ENCODE results near the gene TMEM163.

Gene TMEM163

DNA sequence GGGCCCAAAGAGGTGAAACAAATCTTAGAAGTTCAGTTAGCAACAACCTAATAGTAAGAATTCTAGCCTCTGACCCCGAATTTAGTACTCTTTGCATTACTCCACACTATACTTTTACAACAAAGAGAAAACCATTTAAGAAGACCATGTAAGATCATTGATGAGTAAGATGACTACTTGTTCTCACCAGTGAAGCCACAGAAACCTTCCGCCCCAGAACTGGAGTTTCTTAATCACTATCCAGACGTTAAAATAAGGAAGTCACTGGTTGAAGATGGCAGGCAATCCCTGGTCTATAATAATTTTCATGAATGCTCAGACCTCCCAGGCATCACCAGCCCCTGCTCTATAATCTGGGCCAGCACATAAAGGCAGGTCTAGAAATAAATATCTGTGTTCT, 95.0 kb downstream of the TMEM163 start:
- Histone ChIP-seq H4K8ac (ENCODE audit: low read length) (no peak overlapping the region), H2BK5ac (ENCODE audit: low read depth, low read length, poor library complexity, severe bottlenecking) (no peak overlapping the region), H2BK15ac (ENCODE audit: low read depth, poor library complexity, severe bottlenecking) (no peak overlapping the region), H3K9me3 (ENCODE audit: control insufficient read depth, low read length) (peaks cover 9% of the 10 kb centered on the region), H2BK120ac (ENCODE audit: low read depth, low read length) (no peak overlapping the region), H2AK5ac (ENCODE audit: low read length, severe bottlenecking) (no peak overlapping the region), H3K4me2 (ENCODE audit: low read length, poor library complexity, severe bottlenecking) (no peak overlapping the region), H3K36me3 (ENCODE audit: control insufficient read depth in 1 of 2, insufficient read depth in 2 of 2, low read depth in 1 of 2, low read length in 2 of 2) (no peaks in the 10 kb centered on the region), H3K27ac (ENCODE audit: low read length, poor library complexity, severe bottlenecking) (no peak overlapping the region), H3K23ac (ENCODE audit: low read length in 2 of 2) (no peak overlapping the region), H3K9ac (ENCODE audit: low read length) (no peak overlapping the region), H4K91ac (ENCODE audit: low read length) (no peak overlapping the region), H3K4ac (ENCODE audit: low read depth in 1 of 2, low read length in 2 of 2) (no peak overlapping the region), H2AFZ (ENCODE audit: low read depth, low read length) (no peak overlapping the region), H3K18ac (ENCODE audit: low read depth in 1 of 2, low read length in 2 of 2) (no peak overlapping the region), H3K27me3 (ENCODE audit: control insufficient read depth in 1 of 2, insufficient read depth in 1 of 2, low read length in 2 of 2) (no peaks in the 10 kb centered on the region), H3K4me1 (ENCODE audit: control insufficient read depth, insufficient read depth, low read depth, low read length) (peaks cover 2% of the 10 kb centered on the region), H2BK12ac (ENCODE audit: low read length in 2 of 2) (no peak overlapping the region), H3K14ac (ENCODE audit: low read length in 2 of 2) (no peak overlapping the region), H3K79me1 (replicated peaks; ENCODE audit: low read length, poor library complexity, severe bottlenecking) (peaks cover 23% of the 10 kb centered on the region), H3K4me3 (ENCODE audit: insufficient read depth in 1 of 2, low read depth in 1 of 2, low read length in 2 of 2) (no peak overlapping the region)
- no peak for DNase-seq
- 79% methylated on average over 3 of the region's 3 CpGs for WGBS

DNA sequence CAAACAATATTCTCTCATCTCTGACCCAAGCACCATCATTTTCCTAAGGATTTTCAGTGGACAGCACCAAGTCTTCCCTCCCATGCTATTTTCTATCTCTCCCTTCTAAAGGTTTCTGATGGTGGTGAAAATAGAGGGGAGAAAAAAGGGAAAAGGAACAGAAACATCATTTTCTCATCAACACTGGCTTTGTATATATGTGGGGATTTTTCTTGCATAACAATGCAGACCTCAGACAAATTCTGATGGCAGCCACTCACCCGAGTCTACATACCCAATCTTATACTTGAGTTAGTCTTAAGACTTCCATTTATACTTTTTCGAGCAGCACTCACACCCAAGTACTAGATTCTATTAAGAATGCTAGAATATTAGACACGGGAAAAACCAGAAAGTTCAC, 95.8 kb downstream of the TMEM163 start:
- no peak overlapping the region for H2BK12ac ChIP-seq (ENCODE audit: low read length in 2 of 2)
- no peak overlapping the region for H3K14ac ChIP-seq (ENCODE audit: low read length in 2 of 2)
- H3K4ac ChIP-seq (ENCODE audit: low read depth in 1 of 2, low read length in 2 of 2) = no peak overlapping the region
- no peak overlapping the region for H2BK15ac ChIP-seq (ENCODE audit: low read depth, poor library complexity, severe bottlenecking)
- no peak overlapping the region for H2AK5ac ChIP-seq (ENCODE audit: low read length, severe bottlenecking)
- no peak overlapping the region for H4K8ac ChIP-seq (ENCODE audit: low read length)
- H3K4me3 ChIP-seq (ENCODE audit: insufficient read depth in 1 of 2, low read depth in 1 of 2, low read length in 2 of 2) = no peak overlapping the region
- H3K18ac ChIP-seq (ENCODE audit: low read depth in 1 of 2, low read length in 2 of 2) = no peak overlapping the region
- WGBS = 92% methylated on average over 3 of the region's 3 CpGs
- peaks cover 18% of the 10 kb centered on the region for H3K79me1 ChIP-seq (replicated peaks; ENCODE audit: low read length, poor library complexity, severe bottlenecking)
- no peak overlapping the region for H3K9ac ChIP-seq (ENCODE audit: low read length)
- DNase-seq = no peak
- H3K36me3 ChIP-seq (ENCODE audit: control insufficient read depth in 1 of 2, insufficient read depth in 2 of 2, low read depth in 1 of 2, low read length in 2 of 2) = no peaks in the 10 kb centered on the region
- no peak overlapping the region for H3K23ac ChIP-seq (ENCODE audit: low read length in 2 of 2)
- peaks cover 9% of the 10 kb centered on the region for H3K9me3 ChIP-seq (ENCODE audit: control insufficient read depth, low read length)
- H3K27ac ChIP-seq (ENCODE audit: low read length, poor library complexity, severe bottlenecking) = no peak overlapping the region
- H3K4me2 ChIP-seq (ENCODE audit: low read length, poor library complexity, severe bottlenecking) = no peak overlapping the region
- H2BK5ac ChIP-seq (ENCODE audit: low read depth, low read length, poor library complexity, severe bottlenecking) = no peak overlapping the region
- no peak overlapping the region for H2BK120ac ChIP-seq (ENCODE audit: low read depth, low read length)
- H4K91ac ChIP-seq (ENCODE audit: low read length) = no peak overlapping the region
- peaks cover 2% of the 10 kb centered on the region for H3K4me1 ChIP-seq (ENCODE audit: control insufficient read depth, insufficient read depth, low read depth, low read length)
- H3K27me3 ChIP-seq (ENCODE audit: control insufficient read depth in 1 of 2, insufficient read depth in 1 of 2, low read length in 2 of 2) = no peaks in the 10 kb centered on the region
- H2AFZ ChIP-seq (ENCODE audit: low read depth, low read length) = no peak overlapping the region

DNA sequence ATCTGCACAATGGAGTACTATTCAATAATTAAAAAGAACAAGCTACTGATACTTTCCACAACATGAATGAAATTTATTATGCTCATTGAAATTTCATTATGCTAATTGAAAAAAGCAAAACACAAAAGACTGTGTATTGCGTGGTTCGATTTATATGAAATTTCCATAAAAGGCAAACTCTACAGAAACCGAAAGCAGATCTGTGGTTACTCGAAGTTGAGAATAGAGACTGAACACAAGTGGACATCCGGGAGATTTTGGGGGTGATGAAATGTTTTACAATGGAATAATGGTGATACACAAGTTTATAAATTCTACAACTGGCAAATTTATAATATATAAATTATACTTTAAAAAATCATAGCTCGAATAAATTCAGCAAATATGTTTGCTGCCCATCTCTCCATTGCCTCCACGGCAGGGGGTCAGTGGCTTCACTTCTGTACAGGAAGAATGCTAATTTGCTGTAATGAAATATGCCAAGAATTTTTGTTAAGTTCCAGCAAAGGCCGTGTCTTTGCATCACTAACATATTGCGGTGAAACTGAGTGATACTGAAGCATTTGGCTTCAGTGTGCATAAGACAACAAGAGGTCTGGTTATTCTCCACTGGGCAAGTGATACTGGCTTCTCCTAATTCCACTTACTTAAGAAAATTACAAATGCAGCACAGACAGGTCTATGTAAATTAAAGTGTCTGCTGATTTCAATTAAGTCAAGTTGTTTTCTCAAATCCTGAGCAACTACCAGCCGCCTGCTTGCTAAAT, 96.7 kb downstream of the TMEM163 start:
- Histone ChIP-seq H4K8ac (ENCODE audit: low read length) (no peak overlapping the region), H3K4me3 (ENCODE audit: insufficient read depth in 1 of 2, low read depth in 1 of 2, low read length in 2 of 2) (no peak overlapping the region), H3K14ac (ENCODE audit: low read length in 2 of 2) (no peak overlapping the region), H3K4ac (ENCODE audit: low read depth in 1 of 2, low read length in 2 of 2) (no peak overlapping the region), H2BK5ac (ENCODE audit: low read depth, low read length, poor library complexity, severe bottlenecking) (no peak overlapping the region), H2BK15ac (ENCODE audit: low read depth, poor library complexity, severe bottlenecking) (no peak overlapping the region), H3K9ac (ENCODE audit: low read length) (no peak overlapping the region), H2BK12ac (ENCODE audit: low read length in 2 of 2) (no peak overlapping the region), H3K23ac (ENCODE audit: low read length in 2 of 2) (no peak overlapping the region), H2AK5ac (ENCODE audit: low read length, severe bottlenecking) (no peak overlapping the region), H3K36me3 (ENCODE audit: control insufficient read depth in 1 of 2, insufficient read depth in 2 of 2, low read depth in 1 of 2, low read length in 2 of 2) (no peaks in the 10 kb centered on the region), H2BK120ac (ENCODE audit: low read depth, low read length) (no peak overlapping the region), H3K27me3 (ENCODE audit: control insufficient read depth in 1 of 2, insufficient read depth in 1 of 2, low read length in 2 of 2) (no peaks in the 10 kb centered on the region), H4K91ac (ENCODE audit: low read length) (no peak overlapping the region), H3K79me1 (replicated peaks; ENCODE audit: low read length, poor library complexity, severe bottlenecking) (peaks cover 19% of the 10 kb centered on the region), H2AFZ (ENCODE audit: low read depth, low read length) (no peak overlapping the region), H3K18ac (ENCODE audit: low read depth in 1 of 2, low read length in 2 of 2) (no peak overlapping the region), H3K27ac (ENCODE audit: low read length, poor library complexity, severe bottlenecking) (peak overlapping the region; percentile 49), H3K4me1 (ENCODE audit: control insufficient read depth, insufficient read depth, low read depth, low read length) (peaks cover 2% of the 10 kb centered on the region), H3K4me2 (ENCODE audit: low read length, poor library complexity, severe bottlenecking) (no peak overlapping the region), H3K9me3 (ENCODE audit: control insufficient read depth, low read length) (peaks cover 9% of the 10 kb centered on the region)
- DNase-seq = peak; percentile 3
- WGBS = 91% methylated on average over 7 of the region's 10 CpGs

DNA sequence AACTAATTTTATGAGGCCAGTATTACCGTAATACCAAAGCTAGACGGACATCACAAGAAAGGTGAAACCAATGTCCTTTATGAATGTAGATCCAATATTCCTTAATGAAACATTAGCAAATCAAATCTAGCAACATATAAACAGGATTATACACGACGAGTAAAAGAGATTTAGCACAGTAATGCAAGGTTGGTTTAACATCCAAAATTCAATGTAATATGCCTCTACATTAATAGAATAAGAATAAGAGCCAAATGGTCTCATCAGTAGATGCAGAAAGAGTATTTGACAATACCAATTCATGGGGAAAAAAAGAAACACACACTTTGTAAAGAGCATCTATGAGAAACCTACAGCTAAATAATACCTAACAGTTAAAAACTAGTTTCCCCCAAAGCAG, 99.5 kb downstream of the TMEM163 start:
- no peak overlapping the region for H2AFZ ChIP-seq (ENCODE audit: low read depth, low read length)
- no peak overlapping the region for H3K4me3 ChIP-seq (ENCODE audit: insufficient read depth in 1 of 2, low read depth in 1 of 2, low read length in 2 of 2)
- H4K8ac ChIP-seq (ENCODE audit: low read length) = no peak overlapping the region
- peaks cover 12% of the 10 kb centered on the region for H3K79me1 ChIP-seq (replicated peaks; ENCODE audit: low read length, poor library complexity, severe bottlenecking)
- H3K4ac ChIP-seq (ENCODE audit: low read depth in 1 of 2, low read length in 2 of 2) = no peak overlapping the region
- no peak overlapping the region for H4K91ac ChIP-seq (ENCODE audit: low read length)
- H3K4me1 ChIP-seq (ENCODE audit: control insufficient read depth, insufficient read depth, low read depth, low read length) = peaks cover 2% of the 10 kb centered on the region
- no peaks in the 10 kb centered on the region for H3K36me3 ChIP-seq (ENCODE audit: control insufficient read depth in 1 of 2, insufficient read depth in 2 of 2, low read depth in 1 of 2, low read length in 2 of 2)
- H2BK15ac ChIP-seq (ENCODE audit: low read depth, poor library complexity, severe bottlenecking) = no peak overlapping the region
- no peak overlapping the region for H3K4me2 ChIP-seq (ENCODE audit: low read length, poor library complexity, severe bottlenecking)
- H2AK5ac ChIP-seq (ENCODE audit: low read length, severe bottlenecking) = no peak overlapping the region
- no peak overlapping the region for H2BK120ac ChIP-seq (ENCODE audit: low read depth, low read length)
- H2BK5ac ChIP-seq (ENCODE audit: low read depth, low read length, poor library complexity, severe bottlenecking) = no peak overlapping the region
- no peak for DNase-seq
- H3K14ac ChIP-seq (ENCODE audit: low read length in 2 of 2) = no peak overlapping the region
- H3K18ac ChIP-seq (ENCODE audit: low read depth in 1 of 2, low read length in 2 of 2) = no peak overlapping the region
- no peak overlapping the region for H2BK12ac ChIP-seq (ENCODE audit: low read length in 2 of 2)
- WGBS = 80% methylated on average over 2 of the region's 4 CpGs
- no peaks in the 10 kb centered on the region for H3K27me3 ChIP-seq (ENCODE audit: control insufficient read depth in 1 of 2, insufficient read depth in 1 of 2, low read length in 2 of 2)
- no peak overlapping the region for H3K9ac ChIP-seq (ENCODE audit: low read length)
- no peak overlapping the region for H3K27ac ChIP-seq (ENCODE audit: low read length, poor library complexity, severe bottlenecking)
- peaks cover 9% of the 10 kb centered on the region for H3K9me3 ChIP-seq (ENCODE audit: control insufficient read depth, low read length)
- no peak overlapping the region for H3K23ac ChIP-seq (ENCODE audit: low read length in 2 of 2)

All from mesenchymal stem cell (in vitro differentiated cells and primary cell).